Activated CD8-positive, alpha-beta memory T cell treated with anti-CD3 and anti-CD28 coated beads, Interleukin-2, amount 50 U/mL, for 48 hours (primary cell): ENCODE measurements around the gene RNF13.

ENCODE experiments used
- DNase-seq: peaks from one replicate; pipeline ENCODE4 v3.0.0-alpha.2; 2020

The RNF13 gene

DNA sequence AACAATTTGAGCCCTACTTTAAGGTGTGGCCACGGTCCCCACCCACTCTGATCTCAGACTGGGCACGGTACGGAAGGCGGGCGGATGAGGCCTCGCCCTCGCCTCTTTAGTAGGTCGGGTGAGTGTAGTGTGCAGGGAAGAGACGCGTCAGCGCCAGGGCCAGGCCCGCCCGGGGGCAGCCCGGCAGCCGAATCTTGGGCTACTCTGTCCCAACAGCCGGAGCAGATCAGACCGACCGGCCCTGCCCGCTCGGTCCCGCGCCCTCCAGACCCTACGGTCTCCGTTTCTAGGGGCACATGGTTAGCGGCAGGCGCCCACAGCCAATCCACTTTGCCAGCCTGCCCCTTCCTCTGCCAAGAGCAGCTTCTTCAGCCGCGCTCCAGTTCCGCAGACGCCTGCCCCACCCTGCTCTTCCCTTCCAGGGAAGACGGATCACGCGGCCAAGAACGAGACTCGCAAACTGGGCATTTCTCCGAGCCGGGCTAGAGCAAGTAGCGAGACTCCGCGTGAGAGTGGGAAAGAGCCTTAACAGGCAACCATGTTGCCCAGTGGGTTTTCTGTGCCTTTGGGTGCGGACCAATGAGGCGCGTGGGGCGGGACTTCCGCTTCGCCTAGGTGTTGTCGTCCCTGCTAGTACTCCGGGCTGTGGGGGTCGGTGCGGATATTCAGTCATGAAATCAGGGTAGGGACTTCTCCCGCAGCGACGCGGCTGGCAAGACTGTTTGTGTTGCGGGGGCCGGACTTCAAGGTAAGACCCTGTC, at the start of gene RNF13:
Gene RNF13 (plus strand): TSS at position 610 of the 761 bp plus-strand sequence. CDS start 32,812 bp downstream, outside the sequence.
- peak; percentile 93 for DNase-seq

DNA sequence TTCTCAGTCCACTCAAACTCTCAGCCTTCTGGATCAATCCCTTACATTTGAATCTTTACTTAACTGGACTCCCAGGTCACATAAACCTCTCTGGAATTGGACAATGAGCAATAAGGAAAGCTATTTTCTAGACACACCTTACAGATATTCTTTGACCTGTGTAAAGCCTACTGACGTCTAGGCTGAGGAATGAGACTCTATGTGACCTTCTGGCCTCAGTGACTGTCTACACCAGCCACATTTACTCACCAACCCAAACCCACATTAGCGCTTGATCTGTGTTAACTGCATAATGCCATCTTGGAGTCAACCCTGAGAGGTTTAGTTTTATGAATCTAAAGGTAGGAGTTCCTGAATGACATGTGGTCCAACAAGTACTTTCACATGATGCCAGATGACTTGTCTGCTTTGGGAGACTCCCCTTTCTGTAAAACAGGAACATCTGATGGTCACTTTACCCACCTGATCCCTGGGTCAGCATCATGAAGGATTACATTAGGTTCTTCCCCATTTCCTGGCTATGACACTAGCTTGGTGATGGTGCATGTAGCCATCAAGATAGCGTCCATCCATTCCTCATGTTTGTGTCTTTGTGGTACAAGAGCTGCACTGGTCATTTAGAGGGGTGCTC, 49.3 kb upstream of the RNF13 start:
- DNase-seq, result no peak

DNA sequence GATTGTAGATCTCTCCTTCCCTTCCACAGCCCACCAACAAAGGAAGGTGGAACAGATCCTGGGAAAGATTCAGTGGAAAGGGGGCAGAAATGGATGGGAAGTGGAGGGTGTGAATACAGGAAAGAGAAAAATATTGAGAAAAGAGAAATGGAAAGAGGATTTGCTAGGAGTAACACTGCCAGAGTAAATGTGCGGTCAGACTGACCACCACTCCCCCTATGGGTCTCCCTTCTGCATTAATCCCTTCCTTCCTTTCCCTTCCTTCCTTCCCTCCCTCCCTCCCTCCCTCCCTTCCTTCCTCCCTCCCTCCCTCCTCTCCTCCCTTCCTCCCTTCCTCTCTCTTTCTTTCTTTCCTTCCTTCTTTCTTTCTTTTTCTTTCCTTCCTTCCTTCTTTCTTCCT, 48.7 kb upstream of the RNF13 start:
- no peak for DNase-seq

GRCh38 chr3:149765762-149766334, 47.2 kb upstream of the RNF13 start:
- DNase-seq, result no peak

DNA sequence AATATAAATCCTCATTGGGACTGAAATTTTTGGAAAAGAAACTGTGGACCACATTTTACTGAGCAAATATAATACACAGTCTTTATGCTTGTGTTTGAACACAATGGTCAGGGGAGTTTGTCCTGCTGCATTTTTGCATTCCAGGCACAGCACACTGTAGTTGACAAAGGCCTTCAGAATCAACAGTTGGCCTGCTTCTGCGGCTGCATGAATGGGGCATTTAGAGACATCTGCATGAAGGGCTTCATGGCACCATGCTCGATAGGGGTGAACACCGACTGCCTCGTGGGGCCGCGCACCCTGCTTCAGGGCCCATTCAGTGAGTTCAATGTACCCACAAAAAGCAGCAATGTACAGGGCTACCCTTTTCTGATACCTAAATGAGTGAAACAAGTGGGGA, 45.3 kb upstream of the RNF13 start:
- DNase-seq, result no peak

GRCh38 chr3:149768704-149769103, 44.3 kb upstream of the RNF13 start:
- no peak for DNase-seq

GRCh38 chr3:149770246-149770645, 42.8 kb upstream of the RNF13 start:
- no peak for DNase-seq

- DNase-seq, result peak; percentile 67
Observed at GRCh38 chr3:149771652-149772271, 41.3 kb upstream of the RNF13 start.

DNA sequence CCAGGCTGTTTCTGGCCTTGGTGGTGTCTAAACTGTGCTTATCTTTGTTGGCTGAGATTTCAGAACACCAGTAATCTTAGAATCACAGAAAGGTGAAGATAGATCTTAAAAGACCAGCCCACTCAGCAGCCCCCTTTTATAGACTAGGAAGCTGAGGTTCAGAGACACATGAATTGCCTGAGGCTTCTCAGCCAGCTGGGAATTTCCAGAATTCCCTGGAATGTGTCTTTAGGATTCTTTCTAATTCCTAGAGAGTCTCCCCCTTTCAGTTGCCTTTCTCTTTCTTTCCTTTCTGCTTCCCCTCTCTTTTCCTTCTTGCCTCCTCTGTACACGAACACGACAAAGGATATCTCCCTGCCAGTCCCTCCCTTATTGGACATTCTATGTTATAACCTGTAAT, 40.2 kb upstream of the RNF13 start:
- DNase-seq, result no peak

- no peak for DNase-seq
Observed at GRCh38 chr3:149776170-149776569, 36.8 kb upstream of the RNF13 start.

- no peak for DNase-seq
Observed at GRCh38 chr3:149777414-149778214, 35.4 kb upstream of the RNF13 start.

DNA sequence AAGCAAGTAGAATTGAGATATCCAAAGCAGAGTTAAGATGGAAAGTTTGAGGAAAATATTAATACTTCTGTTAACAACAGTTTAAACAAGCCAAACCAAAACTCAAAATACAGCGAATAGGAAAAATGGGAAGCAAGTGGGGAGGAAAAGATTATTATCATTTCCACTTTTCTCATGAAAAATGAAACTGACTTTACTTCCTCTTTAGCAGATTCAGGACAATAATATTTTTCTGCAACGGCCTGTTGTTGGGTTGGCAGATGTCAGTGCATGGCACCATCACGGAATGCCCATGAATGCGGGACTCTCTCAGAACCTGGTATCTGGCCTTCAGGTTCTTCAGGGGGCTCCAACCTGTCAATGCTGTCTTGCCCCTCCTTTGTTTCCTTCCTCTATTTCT, 31.8 kb upstream of the RNF13 start:
- DNase-seq, result no peak

GRCh38 chr3:149781741-149782140, 31.3 kb upstream of the RNF13 start:
- no peak for DNase-seq

- DNase-seq, result no peak
Observed at GRCh38 chr3:149783576-149783975, 29.4 kb upstream of the RNF13 start.

DNA sequence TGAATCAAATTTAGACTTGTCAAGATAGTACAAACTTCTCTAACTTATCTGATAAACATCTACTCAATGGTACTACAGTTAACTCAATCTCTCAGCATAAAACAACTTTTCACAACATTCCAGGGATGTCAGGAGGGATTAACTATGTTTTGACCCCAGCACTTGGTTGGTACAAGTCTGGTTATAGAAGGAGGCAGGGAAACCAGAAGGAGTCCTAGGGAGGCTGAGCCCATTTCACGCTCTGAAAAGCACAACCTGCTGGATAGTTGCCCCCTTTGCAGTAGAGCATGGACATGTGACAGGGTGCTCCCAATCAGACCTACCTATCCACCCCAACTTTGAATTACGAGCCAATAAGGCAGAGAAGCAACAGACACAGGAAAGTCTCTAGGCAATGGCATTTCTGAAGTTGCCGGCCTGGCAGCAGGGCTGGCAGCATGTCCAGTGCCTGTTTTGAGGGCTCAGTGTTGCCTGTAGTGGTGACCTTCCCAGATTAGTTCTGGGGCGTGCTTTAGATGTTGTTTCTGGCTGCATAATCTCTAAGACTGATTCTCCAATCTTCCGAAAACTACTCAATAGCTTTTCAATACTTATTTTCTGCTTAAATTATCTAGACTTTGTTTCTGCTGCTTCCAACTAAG, 28.8 kb upstream of the RNF13 start:
- no peak for DNase-seq

DNA sequence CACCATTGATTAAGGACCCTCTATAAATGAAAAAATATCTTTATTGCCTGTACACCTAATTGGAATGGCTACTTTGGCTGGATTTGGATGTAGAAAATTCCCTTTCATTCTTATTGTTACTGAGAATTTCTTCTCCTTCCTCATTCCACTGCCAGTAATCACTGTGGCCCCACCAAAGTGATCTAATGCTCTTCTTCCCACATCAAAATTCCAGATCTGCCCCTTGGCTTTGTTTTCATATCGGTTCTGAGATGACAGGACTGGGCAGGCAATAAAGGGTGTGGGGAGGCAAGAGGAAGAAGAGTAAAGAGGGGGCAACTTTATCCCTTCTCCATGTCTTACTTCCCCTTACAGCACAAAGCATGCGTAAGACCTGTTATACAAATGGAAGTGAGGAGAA, 22.7 kb upstream of the RNF13 start:
- no peak for DNase-seq

- DNase-seq, result no peak
Observed at GRCh38 chr3:149790698-149791097, 22.3 kb upstream of the RNF13 start.

DNA sequence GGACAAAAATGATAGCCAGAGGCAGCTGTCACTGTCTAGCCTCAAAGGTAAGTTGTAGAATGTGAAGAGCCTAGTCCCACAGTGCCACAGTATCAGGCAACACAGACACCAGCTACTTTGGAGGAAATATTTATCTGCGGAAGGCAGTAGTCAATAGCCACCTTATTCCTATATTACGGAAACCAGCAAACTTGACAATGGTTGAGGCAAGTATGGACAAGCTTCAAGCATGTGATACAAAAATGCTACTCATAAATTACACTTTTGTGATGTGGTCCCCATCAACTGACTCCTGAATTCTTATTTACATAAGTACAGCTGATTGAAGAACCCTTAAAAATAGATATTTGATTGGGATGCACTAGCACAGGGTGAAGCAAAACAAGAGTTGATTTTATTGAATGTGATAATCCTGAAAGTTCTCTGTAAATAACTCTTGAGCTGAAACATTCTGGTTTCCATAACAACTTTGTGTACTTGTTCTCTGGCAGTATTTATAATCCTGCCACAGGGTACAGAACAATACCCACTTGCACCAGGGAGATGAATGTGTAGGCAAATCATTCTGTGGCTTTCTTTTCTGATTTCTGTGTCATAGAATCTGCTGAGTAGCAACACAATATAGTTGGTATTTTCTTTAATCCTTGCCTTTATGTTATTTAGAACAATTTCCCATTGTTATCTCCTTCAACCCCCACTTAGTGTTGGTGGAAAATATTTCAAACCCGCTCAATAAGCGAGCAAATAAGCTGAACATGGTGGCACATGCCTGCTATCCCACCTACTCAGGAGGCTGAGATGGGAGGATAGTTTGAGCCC, 20.4 kb upstream of the RNF13 start, which contains the start of gene ANKUB1:
Gene ANKUB1 (minus strand): TSS at position 103 of the 819 bp plus-strand sequence. CDS start 188 bp downstream, outside the sequence.
- DNase-seq, result no peak

GRCh38 chr3:149796026-149796425, 17.0 kb upstream of the RNF13 start:
- no peak for DNase-seq

DNA sequence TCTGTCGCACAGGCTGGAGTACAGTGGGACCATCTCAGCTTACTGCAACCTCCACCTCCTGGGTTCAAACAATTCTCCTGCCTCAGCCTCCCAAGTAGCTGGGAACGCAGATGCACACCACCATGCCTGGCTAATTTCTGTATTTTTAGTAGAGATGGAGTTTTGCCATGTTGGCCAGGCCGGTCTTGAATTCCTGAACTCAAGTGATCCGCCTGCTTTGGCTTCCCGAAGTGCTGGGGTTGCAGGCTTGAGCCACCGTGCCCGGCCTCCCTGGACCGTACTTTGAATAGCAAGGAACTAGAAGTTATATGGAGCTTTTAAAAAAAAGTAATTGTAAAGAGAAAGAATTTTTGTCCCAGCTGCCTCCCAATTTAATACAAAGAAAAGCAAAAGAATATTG, 12.3 kb upstream of the RNF13 start:
- no peak for DNase-seq

DNA sequence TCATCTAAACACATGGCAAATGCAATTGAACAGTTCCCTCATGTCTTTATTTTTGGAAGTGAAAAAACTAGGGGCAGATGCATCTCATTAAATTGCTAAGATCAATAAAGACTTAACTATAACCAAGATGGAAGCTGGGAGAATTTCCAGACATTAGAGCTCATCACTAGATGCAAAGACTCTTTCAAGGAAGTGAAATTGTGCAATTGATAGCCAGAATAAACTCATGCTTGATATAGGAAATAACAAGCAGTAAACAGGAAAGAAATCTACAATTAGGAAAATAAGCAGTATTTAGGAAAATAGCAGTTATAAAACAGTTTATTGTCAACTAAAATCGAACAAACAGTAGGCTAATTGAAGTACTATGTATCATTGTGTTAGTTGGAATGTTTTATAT, 11.8 kb upstream of the RNF13 start:
- no peak for DNase-seq
